Liver (tissue), 9 donors: ENCODE measurements around the gene RNLS. TPM values are rescaled to one million over a fixed set of nuclear protein-coding genes. Genes with fewer than 3 reads are reported as not detected.

Experiments used
- DNase-seq: peaks from one replicate; pipeline ENCODE4 v3.0.0-alpha.2; 2017; ENCODE audit warnings: low spot score
- H3K27ac ChIP-seq, 2 donors: one replicate each; pipeline ENCODE4 v1.7.0; 2013; ENCODE audit warnings: inconsistent platforms in 2 of 2, low read length in 2 of 2, control low read depth in 1 of 2, low read depth in 1 of 2, mild to moderate bottlenecking in 1 of 2
- H3K27me3 ChIP-seq, 4 donors: one replicate each; pipeline versions ENCODE4 v1.6.1 to v1.7.0; 2013; ENCODE audit warnings: low read length in 3 of 4, inconsistent platforms in 1 of 4, mild to moderate bottlenecking in 1 of 4, moderate library complexity in 1 of 4; ENCODE audit not compliant: control insufficient read depth in 4 of 4, insufficient read depth in 4 of 4
- H3K36me3 ChIP-seq, 4 donors: one replicate each; pipeline versions ENCODE4 v1.6.1 to v1.7.0; 2013; ENCODE audit warnings: low read length in 3 of 4, mild to moderate bottlenecking in 3 of 4, low read depth in 1 of 4, moderate library complexity in 1 of 4; ENCODE audit not compliant: control insufficient read depth in 4 of 4, insufficient read depth in 3 of 4
- H3K4me1 ChIP-seq, 4 donors: one replicate each; pipeline versions ENCODE4 v1.6.1 to v1.7.0; 2013; ENCODE audit warnings: low read length in 3 of 4, mild to moderate bottlenecking in 3 of 4, moderate library complexity in 1 of 4; ENCODE audit not compliant: control insufficient read depth in 4 of 4, insufficient read depth in 4 of 4
- H3K4me3 ChIP-seq, 3 donors: one replicate each; pipeline versions ENCODE4 v1.6.1 to v1.7.0; 2013; ENCODE audit warnings: low read length in 3 of 3, control low read depth in 1 of 3, low read depth in 1 of 3, mild to moderate bottlenecking in 1 of 3
- H3K9ac ChIP-seq, 2 donors: one replicate each; pipeline ENCODE4 v1.7.0; 2013; ENCODE audit warnings: low read length in 2 of 2, mild to moderate bottlenecking in 2 of 2, moderate library complexity in 2 of 2, control low read depth in 1 of 2, low read depth in 1 of 2
- H3K9me3 ChIP-seq, 4 donors: one replicate each; pipeline versions ENCODE4 v1.6.1 to v1.7.0; 2013; ENCODE audit warnings: low read length in 3 of 4; ENCODE audit not compliant: control insufficient read depth in 4 of 4
- CTCF ChIP-seq: fragments of 150-350 bp; IDR thresholded peaks from 2 replicates; pipeline ENCODE4 v1.5.1; 2017; ENCODE audit warnings: improper control_type of control experiment, low read depth, low read length; ENCODE audit not compliant: missing input control
- EGR1 ChIP-seq, 2 donors: IDR thresholded peaks; 2 replicates each; pipeline ENCODE4 v1.6.1; 2016 to 2018; ENCODE audit warnings: antibody characterized with exemption in 2 of 2, low read depth in 2 of 2
- FOXA1 ChIP-seq: IDR thresholded peaks from 2 replicates; pipeline ENCODE4 v1.6.1; 2016; ENCODE audit warnings: antibody characterized with exemption
- FOXA2 ChIP-seq: IDR thresholded peaks from 2 replicates; pipeline ENCODE4 v1.6.1; 2016; ENCODE audit warnings: antibody characterized with exemption
- GABPA ChIP-seq, 2 donors: IDR thresholded peaks in 1 of 2; conservative IDR thresholded peaks in 1 of 2; 2 replicates each; pipeline ENCODE4 v1.6.1; 2016; ENCODE audit warnings: antibody characterized with exemption in 2 of 2, mild to moderate bottlenecking in 1 of 2, moderate library complexity in 1 of 2
- RAD21 ChIP-seq, 2 donors: IDR thresholded peaks; 2 replicates each; pipeline ENCODE4 v1.6.1; 2016; ENCODE audit warnings: antibody characterized with exemption in 2 of 2, mild to moderate bottlenecking in 2 of 2
- REST ChIP-seq: IDR thresholded peaks from 2 replicates; pipeline ENCODE4 v1.6.1; 2016; ENCODE audit warnings: antibody characterized with exemption, mild to moderate bottlenecking
- RXRA ChIP-seq, 2 donors: IDR thresholded peaks; 2 replicates each; pipeline ENCODE4 v1.6.1; 2017 to 2018; ENCODE audit warnings: antibody characterized with exemption in 2 of 2, mild to moderate bottlenecking in 1 of 2
- TAF1 ChIP-seq: conservative IDR thresholded peaks from 2 replicates; pipeline ENCODE4 v1.6.1; 2016; ENCODE audit warnings: antibody characterized with exemption, mild to moderate bottlenecking
- ZBTB33 ChIP-seq: IDR thresholded peaks from 2 replicates; pipeline ENCODE4 v1.6.1; 2016; ENCODE audit warnings: antibody characterized with exemption
- WGBS: extraction: QIAGEN DNeasy Blood & Tissue Kit; methylation state at CpG from one replicate; pipeline ENCODE4 v1.1.7; 2013; 5-methylcytosine and 5-hydroxymethylcytosine counted together
- polyA plus RNA-seq, 2 donors: library from polyadenylated mRNA; stranded (reverse) in 1 of 2; unstranded in 1 of 2; fragments of 200-250 nt in 1 of 2; fragments of >200 nt in 1 of 2; fragmentation: Nextera tagmentation in 1 of 2; extraction: Ambion mirVana in 1 of 2; gene quantifications; one replicate each; pipeline versions ENCODE4 v1.2.1 to v1.2.3, GENCODE V29; 2013 to 2015
- total RNA-seq, 2 donors: library from RNA; depleted of rRNA; stranded (reverse); fragments of >200 nt; gene quantifications; one replicate each; pipeline ENCODE4 v1.2.3, GENCODE V29; 2014
- donor health status: healthy.
- donor health status: healthy.
- donor health status: healthy.
- donor health status: healthy.
- donor health status: healthy.

Gene RNLS
- total and polyA plus RNA-seq, 4 donors = 4.1 to 12.4 (median 7.5) TPM

GRCh38 chr10:88409824-88410223 is 173.3 kb downstream of the RNLS start:
- Histone ChIP-seq H3K27me3 (no peaks in the 10 kb centered on the region), H3K4me1 (peaks cover 0 to 2% (median under 1%) of the 10 kb centered on the region in 4 donors), H3K27ac (no peak overlapping the region), H3K9ac (no peak overlapping the region), H3K4me3 (no peak overlapping the region), H3K9me3 (no peaks in the 10 kb centered on the region), H3K36me3 (no peaks in the 10 kb centered on the region)
- WGBS = 75% methylated on average over 1 of the region's 1 CpG
- TF ChIP-seq CTCF (no peak), TAF1 (no peak), RAD21 (IDR thresholded peaks at IDR 0.05) (no peak), GABPA (IDR thresholded peaks at IDR 0.05 in 1 of 2, conservative IDR thresholded peaks at IDR 0.05 in 1 of 2) (no peak), RXRA (IDR thresholded peaks at IDR 0.05) (no peak), ZBTB33 (no peak), FOXA1 (no peak), REST (no peak)
- DNase-seq = no peak

- Histone ChIP-seq H3K9me3 (no peaks in the 10 kb centered on the region), H3K27ac (no peak overlapping the region), H3K36me3 (no peaks in the 10 kb centered on the region), H3K9ac (no peak overlapping the region), H3K27me3 (no peaks in the 10 kb centered on the region), H3K4me3 (no peak overlapping the region), H3K4me1 (peaks cover 0 to 8% (median 6%) of the 10 kb centered on the region in 4 donors)
- WGBS = 93% methylated on average over 2 of the region's 2 CpGs
- no peak for TF ChIP-seq EGR1 (IDR thresholded peaks at IDR 0.05; ENCODE audit: low read depth in 2 of 2)
- TF ChIP-seq CTCF = no peak
- no peak for TF ChIP-seq TAF1
- no peak for TF ChIP-seq GABPA (IDR thresholded peaks at IDR 0.05 in 1 of 2, conservative IDR thresholded peaks at IDR 0.05 in 1 of 2)
- no peak for TF ChIP-seq RAD21 (IDR thresholded peaks at IDR 0.05)
- TF ChIP-seq FOXA2 = no peak
- no peak for DNase-seq
Observed at GRCh38 chr10:88409236-88409635, 173.9 kb downstream of the RNLS start.
